ENCODE measurements around the gene RPP25L.

RPP25L gene

DNA sequence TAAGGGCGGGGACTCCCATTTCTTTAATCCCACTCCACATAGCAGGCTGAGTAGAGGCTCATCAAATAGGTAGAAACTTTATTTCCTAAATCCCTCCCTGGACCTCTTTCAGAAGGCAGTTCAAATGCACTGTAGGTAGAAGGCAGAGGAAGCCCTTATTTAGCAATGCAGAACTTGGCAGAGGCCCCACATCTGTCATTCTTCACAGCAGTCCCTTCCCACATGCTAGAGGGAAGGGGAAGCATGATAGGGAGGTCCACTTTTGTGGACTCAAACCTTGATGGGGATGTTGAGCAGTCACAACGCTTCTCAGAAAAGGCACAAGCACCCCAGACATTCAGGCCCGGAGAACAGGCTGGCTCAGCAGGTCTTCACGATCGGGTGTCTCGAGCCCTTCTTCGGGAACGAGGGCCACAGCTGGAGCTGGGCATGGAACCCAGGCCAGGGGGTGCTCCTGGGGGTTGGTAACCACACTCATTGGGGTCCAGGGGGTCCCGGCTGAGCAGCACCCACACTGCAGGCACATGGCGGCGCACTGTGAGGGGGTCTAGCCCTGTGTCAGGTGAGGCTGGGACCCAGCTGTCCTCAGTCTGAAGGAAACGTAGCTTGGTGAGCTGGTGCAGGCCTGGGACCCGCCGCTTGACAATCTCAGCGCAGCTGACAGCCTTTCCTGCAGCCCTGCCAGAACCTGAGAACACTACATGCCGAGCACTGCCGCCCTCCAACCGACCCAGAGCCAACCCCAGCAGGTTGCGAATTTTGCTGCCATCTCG lies 1.3 kb downstream of the RPP25L start:
- DNase-seq = no peak

GRCh38 chr9:34607331-34607730 lies 4.6 kb downstream of the RPP25L start:
- DNase-seq = no peak

DNA sequence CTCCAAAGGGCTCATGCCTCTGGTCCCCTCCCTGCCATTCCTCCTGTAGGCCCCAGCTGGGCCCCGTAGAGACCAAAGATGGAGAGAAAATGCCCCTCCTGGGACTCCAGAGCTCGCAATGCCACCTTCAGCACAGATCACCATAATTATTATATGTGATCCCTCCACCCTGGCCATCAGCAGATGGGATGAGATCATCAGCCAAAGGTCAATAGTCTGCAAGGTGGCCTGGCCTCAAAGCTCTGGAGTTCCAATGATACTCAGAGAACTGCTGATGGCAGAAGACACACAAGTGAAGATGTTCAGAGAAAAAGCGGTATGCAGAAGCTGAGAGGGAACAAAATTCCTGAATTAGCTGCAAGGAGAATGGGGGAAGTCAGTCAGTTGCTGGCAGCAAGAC lies 5.0 kb downstream of the RPP25L start:
- no peak for DNase-seq

DNA sequence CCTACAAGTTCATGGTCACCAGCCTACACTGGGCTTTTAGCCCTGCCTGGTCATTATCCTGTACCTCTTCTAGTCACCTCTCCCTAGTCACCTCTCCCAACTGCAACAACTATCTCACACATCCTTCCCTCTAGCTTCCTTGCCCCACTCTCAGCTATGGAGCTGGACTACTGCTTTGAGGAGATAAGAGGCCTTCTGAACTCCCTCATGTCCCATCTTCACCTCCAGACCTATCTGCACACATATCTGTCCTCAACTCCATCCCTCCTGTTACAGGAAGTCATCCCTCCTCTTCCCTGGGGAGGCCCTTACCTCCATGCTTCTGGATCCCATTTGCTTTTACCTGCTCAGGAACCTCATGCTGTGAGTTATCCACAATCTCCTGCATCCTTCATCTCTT lies 5.7 kb downstream of the RPP25L start:
- DNase-seq = no peak

DNA sequence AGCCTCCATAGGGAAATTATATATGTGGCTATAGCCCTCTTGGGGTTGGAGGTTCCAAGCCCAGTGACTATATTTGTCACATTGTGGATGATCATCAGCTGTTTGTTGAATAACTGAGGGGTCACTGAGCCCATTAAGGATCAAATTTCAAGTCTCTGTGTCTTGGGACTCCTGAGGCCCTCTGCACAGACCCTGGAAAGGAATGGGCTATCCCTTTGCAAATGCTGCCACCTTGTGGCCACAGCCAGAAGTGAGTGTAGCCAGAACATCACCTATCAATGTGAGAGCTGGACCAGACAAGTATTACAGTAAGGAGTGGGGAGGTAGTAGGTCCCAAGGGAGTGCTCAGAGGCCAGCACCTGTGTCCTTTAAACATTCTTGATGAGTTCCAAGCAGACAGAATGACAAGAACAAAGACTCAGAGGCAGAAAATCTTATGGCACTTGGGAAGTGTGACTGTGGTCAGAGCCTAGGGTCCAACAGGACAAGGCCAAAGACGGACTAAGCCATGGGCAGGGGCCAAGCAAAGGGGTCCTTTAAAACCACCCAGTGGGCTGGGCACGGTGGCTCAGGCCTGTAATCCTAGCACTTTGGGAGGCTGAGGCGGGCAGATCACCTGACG lies 8.2 kb downstream of the RPP25L start:
- peak; percentile 79 for DNase-seq

DNA sequence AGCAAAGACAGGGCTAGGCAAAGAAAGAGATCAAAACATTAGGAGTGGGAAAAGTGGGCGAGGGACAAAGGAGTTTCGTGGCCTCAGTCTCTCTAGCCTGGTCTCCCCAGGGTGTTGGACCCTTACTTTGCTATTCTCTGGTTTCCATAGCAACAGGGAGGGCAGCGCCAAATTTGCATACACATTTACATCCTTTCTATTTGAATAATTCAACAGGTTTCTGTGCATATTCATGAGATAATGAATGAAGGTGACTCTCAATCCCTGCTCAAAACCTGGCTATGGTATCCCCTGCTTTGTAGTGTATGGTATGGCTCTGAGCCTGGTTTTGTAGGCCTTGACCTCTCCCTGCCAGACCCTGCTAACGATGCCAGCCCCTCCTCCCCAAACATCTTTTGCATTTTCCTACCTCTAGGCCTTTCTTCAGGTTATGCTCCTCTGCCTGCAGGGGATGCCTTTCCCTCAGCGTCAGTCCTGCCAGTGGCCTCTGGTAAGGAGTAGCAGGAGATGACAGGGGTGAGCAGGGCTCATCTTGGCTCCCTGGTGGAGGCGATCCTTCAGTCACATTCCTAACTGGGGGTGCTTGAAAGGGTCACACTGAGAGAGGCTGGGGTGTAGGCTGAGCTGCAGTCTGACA lies 9.8 kb downstream of the RPP25L start:
- no peak for DNase-seq

DNA sequence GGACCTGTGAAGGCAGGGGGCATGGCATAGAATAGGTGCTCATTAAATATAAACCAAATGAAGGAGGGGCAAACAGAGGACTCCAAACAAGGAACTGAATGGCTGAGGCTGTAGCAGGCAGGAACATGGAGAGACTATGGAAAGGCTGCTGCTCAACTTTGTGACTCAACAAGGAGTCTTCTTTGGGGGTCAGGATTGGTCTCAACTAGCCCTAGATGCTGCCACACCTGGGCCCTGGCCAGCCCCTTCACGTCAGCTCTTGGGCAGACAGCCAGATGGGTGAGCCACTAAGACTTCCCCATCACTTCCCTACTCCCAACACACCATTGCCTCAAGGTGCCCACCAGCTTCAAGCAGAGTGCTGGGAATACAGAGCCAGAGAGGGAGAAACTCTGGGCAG lies 11.0 kb downstream of the RPP25L start:
- no peak for DNase-seq

GRCh38 chr9:34599546-34599945 lies 12.4 kb downstream of the RPP25L start:
- DNase-seq = no peak

DNA sequence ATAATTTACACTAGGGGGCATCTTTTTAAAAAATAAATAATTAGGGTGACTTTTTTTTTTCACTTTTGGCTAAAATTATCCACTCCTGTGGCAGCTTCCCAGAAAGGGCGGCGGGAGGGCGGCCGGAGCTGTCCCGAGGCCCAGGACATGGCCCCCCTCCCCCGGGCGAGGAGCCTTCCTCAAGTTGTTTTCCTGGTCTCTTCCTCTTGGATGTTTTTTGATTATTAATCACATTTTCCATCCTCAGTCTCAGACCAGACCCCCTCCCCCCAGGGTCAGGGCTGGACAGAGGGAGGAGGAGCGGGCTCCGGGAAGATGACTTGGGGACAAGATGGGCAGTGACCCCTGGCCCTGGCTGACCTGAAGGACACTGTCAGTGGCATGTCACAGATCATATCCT lies 17.7 kb downstream of the RPP25L start:
- no peak for DNase-seq

- no peak for DNase-seq
These were observed 18.8 kb downstream of the RPP25L start for GRCh38 chr9:34592895-34593601.

DNA sequence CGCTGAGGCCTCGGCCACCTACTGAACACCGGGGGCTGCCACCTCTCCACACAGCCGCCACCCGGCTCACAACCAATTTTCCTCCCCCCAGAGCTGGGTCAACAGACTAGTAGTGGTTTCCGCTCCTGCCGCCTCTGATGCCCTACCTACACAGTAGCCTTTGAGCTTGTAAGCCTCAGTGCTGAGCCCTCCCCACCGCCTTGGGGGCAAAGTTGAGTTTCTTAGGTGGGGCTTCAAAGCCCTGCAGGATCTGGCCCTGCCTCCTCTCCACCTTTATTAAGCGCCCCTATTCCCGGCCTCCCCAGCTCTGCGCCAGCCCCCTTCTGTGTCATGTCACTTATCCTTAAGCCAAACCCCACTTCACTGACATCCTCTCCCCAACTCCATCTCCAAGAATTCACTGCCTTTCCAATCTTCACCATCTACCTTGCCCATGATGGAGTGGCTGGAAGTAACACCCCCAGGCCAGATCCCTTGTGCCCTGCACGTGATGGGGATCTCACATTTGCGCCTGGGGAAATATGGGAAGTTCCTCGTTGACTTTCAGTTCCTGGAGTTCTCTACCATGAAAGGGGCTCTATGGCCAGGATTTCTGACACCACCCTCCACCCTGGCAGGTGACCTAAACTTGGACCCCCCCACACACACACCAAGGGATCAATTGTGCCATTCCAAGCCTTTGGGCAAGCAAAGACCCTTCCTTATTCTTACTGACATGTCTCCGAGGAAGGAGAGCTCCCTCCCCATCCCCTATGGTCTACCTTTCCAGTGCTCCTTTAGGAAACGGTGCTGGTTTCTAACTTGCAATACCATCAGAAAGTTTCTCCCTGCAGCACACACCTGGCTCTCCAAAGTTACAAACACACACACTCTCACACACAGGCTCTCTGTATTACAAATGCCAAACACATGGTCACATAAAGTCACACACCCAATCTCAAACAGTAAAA lies 19.7 kb downstream of the RPP25L start:
- no peak for DNase-seq

- peak; percentile 89 for DNase-seq
These were observed 20.5 kb downstream of the RPP25L start for GRCh38 chr9:34591248-34591916.

DNA sequence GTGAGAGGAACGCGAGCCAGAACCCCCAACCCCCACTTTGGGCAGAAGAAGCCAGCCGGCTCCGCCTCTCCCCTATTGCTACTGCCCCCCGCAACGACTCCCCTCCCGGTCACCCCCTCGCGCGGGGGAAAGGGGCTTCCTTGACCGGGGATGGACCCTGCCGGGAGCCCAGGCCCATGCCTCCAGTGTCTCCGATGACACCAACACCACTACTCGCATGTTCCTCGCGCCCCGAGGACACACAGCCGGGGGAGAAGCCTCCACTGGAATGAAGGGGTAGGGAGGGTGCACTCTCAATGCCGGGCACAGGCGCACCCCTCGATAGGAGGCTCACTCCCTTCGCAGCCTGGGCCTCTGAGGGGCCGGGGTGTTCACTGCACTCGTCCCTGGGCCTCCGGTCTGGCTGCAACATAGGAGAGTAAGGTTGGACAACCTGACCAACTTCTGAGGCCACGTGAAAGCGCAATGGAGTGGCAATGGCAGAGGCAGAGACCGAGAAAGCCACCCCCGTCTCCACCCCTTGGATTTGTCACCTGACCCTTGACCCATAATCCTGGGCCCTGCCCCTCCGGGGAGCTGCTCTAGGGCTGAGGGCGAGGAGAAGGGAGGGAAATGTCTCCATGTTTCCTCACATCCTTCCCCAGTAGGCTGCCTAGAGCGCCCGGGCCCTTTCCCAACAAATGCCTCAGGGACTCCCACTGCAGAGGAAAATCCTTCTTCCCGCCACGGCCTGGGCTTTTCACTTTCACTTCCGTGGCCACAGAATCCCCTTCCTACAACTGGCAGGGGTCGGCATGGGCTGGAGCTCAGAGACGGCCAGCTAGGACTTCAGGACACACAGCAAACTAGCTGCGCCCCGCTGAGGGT lies 21.3 kb downstream of the RPP25L start:
- no peak for DNase-seq

DNA sequence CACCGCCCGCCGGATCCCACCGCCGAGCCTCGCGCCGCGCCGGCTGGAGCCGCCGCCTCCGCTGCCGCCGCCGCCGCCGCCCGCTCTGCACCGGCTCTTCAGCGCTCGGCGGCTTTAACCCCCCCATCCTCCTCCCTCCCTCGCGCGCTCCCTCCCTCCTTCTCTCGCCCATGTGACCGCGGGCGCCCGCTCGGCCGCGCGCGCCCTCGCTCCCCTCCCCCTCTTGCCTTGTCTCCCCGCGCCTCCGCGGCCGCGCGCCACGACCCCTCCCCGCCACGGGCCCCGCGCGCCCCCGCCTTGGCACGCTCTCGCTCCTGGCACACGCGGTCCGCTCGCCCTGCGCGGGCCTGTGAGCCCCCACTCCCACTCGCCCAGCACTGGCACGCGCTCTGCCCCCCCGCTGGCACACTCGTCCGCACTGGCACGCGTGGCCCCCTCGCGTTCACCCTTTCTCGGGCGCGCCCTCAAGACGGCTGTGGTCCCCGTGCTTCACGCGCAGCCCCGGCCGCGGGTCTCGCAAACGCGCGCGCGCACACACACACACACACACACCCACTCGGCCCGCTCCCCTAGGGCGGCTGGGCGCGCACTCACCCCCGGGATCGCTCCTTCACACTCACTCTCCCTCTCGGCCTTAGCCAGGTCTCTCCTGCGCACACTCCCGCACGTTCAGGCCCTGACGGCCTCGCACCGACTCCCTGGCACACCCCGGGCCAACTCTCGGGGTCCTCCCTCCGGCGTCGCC lies 22.1 kb downstream of the RPP25L start, which contains the start of gene CNTFR:
TSS of gene CNTFR (minus strand) at position 89 of the 745 bp plus-strand sequence. CDS start 20,743 bp downstream, outside the sequence.
- DNase-seq = no peak

GRCh38 chr9:34588671-34589635 lies 22.9 kb downstream of the RPP25L start:
- no peak for DNase-seq

DNA sequence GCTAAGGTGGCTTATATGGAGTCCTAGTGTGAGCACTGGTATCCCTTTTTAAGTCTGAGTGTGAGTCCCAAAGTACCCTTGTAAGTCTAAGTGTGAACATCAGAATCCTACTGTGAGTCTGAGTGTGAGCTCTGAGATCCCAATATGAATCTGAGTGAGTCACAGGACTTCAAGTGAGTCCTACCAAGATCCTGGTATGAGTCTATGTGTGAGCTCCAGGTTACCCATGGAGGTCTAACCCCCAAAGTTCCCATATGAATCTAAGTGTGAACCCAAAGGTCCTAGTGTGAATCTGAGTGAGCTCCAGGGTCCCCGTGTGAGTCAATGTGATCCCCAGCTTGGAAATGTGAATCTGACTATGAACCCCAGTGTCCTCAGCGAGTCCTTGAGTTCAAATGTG lies 24.6 kb downstream of the RPP25L start:
- DNase-seq = no peak

DNA sequence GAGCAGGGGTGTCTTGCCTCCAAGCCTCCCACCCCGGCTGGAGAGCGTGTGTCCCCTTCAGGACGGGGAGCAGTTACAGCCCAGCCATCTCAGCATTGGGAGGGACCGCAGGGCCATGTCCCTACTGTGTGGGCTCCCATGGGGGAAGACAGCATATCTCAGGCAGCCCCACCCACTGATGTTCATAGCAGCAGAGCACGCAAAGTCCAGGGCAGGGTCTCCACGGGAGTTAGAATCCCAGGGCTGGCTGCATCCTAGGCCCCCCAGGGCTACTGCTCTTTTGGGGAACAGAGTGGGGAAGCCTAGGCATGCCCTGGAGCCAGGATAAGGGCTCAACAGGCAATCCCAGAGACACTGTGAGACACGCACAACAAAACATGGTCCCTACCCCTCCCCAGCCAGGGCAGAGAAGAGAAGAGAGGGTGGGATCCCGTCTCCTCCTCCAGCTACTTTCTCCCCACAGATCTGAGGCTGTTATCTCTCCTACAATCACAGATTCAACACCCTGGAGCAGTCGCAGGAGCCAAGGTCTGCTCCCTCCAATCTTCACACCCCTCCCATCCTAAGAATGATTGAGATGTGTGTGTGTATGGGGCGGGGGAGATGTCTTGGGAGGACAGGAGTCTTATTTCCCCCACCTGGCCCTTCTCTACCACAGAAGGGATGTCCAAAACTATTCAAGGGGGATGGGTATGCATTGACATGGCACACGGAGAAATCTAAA lies 25.8 kb downstream of the RPP25L start:
- DNase-seq = no peak

DNA sequence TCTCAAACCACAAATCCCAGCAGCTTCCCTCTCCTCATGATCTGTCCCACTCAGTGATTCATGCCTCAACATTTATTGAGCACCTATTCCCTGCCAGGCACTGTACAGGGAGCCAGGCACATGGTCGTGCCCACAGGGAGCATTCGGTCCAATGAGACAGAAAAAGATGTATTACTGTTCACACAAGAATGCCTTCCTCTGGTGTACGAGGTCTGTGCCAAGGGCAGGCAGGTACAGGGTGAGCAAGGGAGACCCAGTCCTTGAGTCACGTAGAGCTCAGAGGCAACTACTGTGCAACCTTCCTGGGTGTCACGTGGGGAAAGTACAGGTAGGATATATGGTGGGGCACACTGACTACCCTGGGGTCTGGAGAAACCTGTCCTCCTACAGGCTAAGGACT lies 26.9 kb downstream of the RPP25L start:
- DNase-seq = no peak
